GM19099 (cell line): ENCODE results near the gene DRICH1.

Source experiments
- POLR2A ChIP-seq: IDR thresholded peaks from 3 replicates; pipeline ENCODE4 v1.6.1; 2011; ENCODE audit warnings: low read depth; ENCODE audit not compliant: insufficient read length; ENCODE audit errors: extremely low read depth

The DRICH1 gene

DNA sequence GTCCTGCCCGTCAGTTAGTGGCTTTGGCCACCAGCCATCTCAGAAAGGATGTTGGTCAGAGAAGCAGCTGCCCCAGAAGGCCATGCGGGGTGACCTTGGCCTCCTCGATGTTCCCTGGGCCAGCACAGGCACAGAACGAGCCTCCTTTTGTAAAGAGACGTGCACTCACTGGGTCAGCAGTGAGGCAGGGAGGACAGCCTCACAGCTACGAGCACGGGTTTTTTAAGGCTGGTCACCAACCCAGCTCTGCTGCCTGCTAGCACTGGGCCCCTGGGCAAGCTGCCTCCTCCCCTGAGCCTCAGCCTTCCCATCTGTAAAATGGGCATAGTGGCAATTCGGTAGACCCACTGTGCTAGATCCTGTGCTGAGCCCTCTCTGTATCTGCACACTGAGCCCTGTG is 62.8 kb downstream of the DRICH1 start:
- TF ChIP-seq POLR2A, result no peak

DNA sequence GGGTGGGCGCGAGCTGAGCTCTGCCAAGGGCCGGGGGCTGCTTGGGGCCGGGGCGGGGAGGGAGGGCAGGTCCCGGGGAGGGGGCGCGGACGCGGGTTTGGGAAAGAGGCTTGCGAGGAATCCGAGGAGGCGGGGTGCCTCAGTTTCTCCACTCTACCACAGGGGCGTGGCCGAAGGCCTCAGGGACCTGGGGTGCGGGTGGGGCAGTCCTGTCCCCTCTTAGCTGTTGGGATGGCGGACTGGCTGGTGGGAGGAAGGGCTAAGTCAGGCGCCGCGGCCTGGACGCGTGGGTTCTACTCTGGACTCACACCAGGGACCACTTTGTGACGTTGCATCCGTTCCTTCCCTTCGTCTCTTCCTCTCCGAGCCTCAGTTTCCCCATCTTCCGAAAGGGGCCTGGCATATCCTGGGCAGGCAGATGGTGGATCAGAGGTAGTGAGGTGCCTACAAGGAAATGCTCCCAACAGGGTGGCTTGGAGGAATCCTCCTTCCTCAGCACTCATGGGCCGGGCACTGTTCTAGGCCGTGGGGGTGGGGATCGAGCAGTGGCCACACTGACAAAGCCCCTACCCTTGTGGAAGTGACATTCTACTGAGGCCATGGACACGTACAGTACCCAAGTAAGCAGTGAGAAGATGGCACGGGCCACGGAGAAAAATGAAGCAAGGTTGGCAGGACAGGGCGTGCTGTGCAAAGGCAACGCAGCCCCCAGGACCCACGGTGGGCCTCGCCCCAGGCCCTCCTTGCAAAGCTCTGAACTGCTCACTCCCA is 65.2 kb downstream of the DRICH1 start:
- no peak for TF ChIP-seq POLR2A

- TF ChIP-seq POLR2A, result no peak
Observed at GRCh38 chr22:23565915-23566704, 66.0 kb downstream of the DRICH1 start.

DNA sequence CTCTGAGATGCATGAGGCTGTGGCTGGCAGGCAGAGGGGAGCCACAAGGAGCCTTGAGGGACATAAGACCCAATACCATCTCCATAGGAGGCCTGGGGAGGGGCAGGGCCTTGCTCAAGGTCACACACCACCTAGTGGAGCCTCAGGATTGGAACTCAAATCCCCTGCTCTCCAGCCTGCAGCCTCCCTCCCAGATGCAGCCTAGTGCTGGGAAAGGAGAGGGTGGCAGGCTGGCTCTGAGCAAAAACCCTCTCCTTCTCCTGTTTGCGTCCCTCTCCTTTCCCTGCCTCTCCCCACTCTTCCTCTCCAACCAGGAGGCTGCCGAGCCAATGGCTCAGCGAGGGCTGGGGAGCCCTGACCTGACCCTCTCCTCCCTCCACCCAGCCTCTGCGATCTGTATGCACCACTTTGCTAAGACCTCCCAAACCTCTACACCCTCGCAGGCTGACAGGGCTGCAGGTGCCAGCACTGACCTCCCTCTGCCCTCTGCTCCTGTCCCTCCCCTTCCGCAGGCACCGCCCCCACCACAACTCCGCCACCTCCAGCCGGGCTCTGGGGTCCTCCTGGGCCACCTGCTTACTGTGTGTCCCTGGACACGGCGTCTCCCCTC is 66.7 kb downstream of the DRICH1 start:
- TF ChIP-seq POLR2A, result no peak

GRCh38 chr22:23564276-23564675 is 67.8 kb downstream of the DRICH1 start:
- TF ChIP-seq POLR2A, result no peak

DNA sequence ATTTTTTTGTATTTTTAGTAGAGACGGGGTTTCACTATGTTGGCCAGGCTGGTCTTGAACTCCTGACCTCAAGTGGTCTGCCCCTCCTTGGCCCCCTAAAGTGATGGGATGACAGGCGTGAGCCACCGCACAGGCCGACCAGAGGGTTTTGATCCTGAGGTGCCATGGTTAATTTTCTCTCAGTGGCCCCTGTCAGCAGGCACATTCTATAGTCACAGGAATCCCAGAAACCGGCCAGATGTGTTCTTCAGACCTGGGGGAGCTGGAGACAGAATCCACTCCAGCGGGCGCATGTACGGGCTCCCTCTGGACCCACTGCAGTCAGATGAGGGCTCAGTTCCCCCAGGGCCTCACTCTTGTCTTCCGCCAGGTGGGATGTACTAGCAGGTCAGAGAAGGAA is 69.0 kb downstream of the DRICH1 start:
- no peak for TF ChIP-seq POLR2A

GRCh38 chr22:23562186-23562585 is 69.9 kb downstream of the DRICH1 start:
- no peak for TF ChIP-seq POLR2A
